RWPE1 (cell line): Measurements from ENCODE around the gene IGF2.

Experiments used
- CTCF ChIA-PET: fragments of 350-600 bp; sonication (Branson Sonifier 250); formaldehyde crosslinking; extraction: SDS; loops from one replicate; lab custom pipeline; 2021; lab: Yijun Ruan, JAX
- POLR2A ChIA-PET: fragments of 400-600 bp; formaldehyde crosslinking; extraction: SDS; loops from one replicate; lab custom pipeline; 2020; ENCODE audit warnings: antibody characterized with exemption; ENCODE audit not compliant: low non-redundant PET; lab: Yijun Ruan, JAX
- DNase-seq: peaks from one replicate; pipeline ENCODE4 v3.0.0; 2012; ENCODE audit warnings: low spot score
- H3K27ac ChIP-seq: fragments of 450-650 bp; 2 replicates; pipeline ENCODE4 v1.5.1; 2017
- CTCF ChIP-seq: fragments of 450-650 bp; conservative IDR thresholded peaks from 2 replicates; pipeline ENCODE4 v1.5.1; 2017; ENCODE audit warnings: low read depth, mild to moderate bottlenecking

The IGF2 gene

GRCh38 chr11:2121227-2122130 lies 17.7 kb downstream of the IGF2 start:
- POLR2A ChIA-PET: no interaction called here

GRCh38 chr11:2120359-2121100 lies 18.7 kb downstream of the IGF2 start:
- CTCF ChIA-PET: interaction anchor here (0.6 to 1.0 kb wide), 2 partner anchors 31 to 54 kb away, joined by 4 to 5 read pairs; no protein-coding TSS in a partner anchor
- POLR2A ChIA-PET: no interaction called here
- no peak for TF ChIP-seq CTCF

More at GRCh38 chr11:2121227-2122130, 17.7 kb downstream of the IGF2 start:
- CTCF ChIA-PET: interaction anchor here (0.7 to 1.0 kb wide), 2 partner anchors 30 to 85 kb away, joined by 4 read pairs; no protein-coding TSS in a partner anchor
- TF ChIP-seq CTCF: no peak
- H3K27ac ChIP-seq: no peak overlapping the region
- no peak for DNase-seq

GRCh38 chr11:2118677-2119076 lies 20.5 kb downstream of the IGF2 start:
- TF ChIP-seq CTCF: no peak
- no peak for DNase-seq
- CTCF ChIA-PET: no interaction called here
- POLR2A ChIA-PET: no interaction called here
- no peak overlapping the region for H3K27ac ChIP-seq

More at GRCh38 chr11:2120359-2121100, 18.7 kb downstream of the IGF2 start:
- no peak for DNase-seq
- no peak overlapping the region for H3K27ac ChIP-seq

GRCh38 chr11:2116680-2117079 lies 22.5 kb downstream of the IGF2 start:
- no peak for DNase-seq
- CTCF ChIA-PET: no interaction called here
- POLR2A ChIA-PET: no interaction called here
- no peak overlapping the region for H3K27ac ChIP-seq
- no peak for TF ChIP-seq CTCF

GRCh38 chr11:2115308-2115707 lies 23.9 kb downstream of the IGF2 start:
- ChIA-PET POLR2A (no interaction called here), CTCF (interaction anchor here (1.2 kb wide), 1 partner anchor 36 kb away, joined by 10 read pairs; no protein-coding TSS in a partner anchor)
- H3K27ac ChIP-seq: no peak overlapping the region
- no peak for TF ChIP-seq CTCF
- DNase-seq: no peak
